GM21526 (cell line): ENCODE measurements around the gene TRIM67.
"Not testable (repeated sequence)": the region's sequence is repeated elsewhere in the genome, so short reads cannot be mapped to it uniquely, and the experiment has no call there.

Experiments used
- ATAC-seq: cut with Tn5 transposase; IDR thresholded peaks from one replicate; pipeline ENCODE4 v1.9.1; 2021; ENCODE audit warnings: moderate library complexity; ENCODE audit not compliant: unreplicated experiment, low FRiP score

Gene TRIM67

DNA sequence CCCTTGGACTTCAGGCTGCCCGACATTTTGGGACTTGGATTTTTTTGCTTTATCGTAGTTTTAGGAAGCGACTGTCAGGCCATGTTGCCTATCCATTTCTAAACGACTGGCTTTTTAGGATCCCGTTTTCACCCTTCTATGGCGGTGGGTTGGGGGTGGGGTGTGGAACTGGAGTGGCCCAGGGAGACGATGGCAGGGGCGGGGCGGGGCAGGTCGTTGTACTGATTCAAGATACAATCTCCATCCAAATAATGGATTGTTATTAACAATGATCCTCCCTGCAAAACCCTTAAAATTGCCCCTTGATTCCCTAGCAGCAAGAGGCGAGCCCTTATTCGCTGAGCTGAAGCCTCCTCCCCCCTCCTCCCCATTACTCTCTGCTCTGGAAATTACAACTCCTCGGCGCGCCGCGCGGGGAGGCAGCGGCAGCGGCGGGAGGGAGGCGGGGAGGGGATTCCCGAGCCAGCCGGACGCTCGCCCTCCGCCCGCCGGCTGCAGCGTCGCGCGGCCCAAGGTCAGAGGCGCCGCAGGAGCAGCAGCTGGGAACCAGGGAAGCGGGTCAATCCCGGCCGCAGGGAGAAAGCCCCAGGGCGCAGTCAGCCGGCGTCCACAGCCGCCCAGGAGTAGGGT, at the start of gene TRIM67:
TSS of gene TRIM67 (plus strand) at position 392 of the 630 bp plus-strand sequence. CDS start 912 bp downstream, outside the sequence.
- no peak for ATAC-seq

DNA sequence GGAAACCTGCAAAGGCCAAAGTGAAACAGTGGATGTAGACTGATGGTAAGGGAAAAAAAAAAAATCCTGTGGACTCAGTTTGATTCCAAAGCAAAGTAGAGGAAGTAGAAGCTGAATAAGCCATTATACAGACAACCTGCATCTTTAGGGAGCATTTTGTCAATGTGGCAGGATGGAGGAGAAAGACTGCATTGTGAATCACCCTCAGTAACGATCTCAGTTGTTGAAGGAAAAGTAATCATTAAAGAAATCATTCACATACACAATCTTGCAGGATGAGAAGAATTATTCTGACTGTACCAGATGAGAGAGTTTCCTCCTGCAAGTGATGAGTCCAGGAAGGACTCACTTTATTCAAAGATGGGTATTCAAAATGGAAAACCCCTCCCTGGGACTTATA, 45.1 kb upstream of the TRIM67 start:
- ATAC-seq: no peak

DNA sequence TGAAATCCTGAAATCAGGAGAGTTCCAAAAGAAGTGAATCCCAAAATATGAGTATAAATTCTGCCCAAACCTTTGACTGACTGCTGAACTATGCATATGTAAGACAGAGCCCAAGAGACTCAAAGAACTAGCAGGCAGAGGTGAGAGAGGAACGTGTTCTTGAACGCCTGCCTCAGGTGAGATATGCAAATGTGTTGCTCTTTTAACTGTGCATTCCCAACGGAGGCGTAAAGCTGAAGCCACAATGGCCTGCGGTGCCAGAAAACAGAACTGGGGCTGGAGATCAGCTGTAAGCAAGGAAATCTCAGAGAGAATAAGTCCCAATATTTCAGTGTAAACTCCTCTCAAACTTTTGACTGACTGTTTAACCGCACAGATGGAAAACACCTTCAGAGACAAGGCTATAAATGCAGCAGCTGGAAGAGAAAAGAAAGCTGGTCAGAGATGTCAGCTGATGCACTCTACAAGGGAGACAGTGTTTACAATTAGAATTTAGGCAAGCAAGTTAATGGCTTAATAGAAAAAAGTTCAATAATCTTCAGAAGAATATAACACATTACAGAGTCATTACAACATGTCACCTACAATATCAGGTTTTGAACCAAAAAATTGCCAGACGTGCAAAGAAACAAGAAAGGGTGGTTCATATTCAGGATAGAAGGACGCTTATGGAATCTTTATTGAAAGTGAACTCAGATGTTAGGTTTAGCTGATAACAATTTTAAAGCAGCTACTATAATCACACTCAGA, 43.0 kb upstream of the TRIM67 start:
- no peak for ATAC-seq

DNA sequence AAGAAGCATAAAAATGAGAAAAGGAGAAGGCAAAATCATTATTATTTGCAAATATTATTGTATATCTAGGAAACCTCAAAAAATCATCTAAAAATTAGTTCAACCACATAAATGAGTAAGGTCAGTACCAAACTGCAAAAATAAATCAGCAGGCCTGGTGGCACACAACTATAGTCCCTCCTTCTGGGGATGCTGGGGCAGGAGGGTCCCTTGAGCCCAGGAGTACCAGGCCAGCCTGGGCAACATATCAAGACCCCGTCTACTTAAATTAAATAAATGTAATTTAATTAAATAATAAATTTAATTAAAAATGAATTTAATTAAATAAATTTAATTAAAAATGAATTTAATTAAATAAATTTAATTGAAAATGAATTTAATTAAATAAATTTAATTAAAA, 40.3 kb upstream of the TRIM67 start:
- ATAC-seq: no peak

DNA sequence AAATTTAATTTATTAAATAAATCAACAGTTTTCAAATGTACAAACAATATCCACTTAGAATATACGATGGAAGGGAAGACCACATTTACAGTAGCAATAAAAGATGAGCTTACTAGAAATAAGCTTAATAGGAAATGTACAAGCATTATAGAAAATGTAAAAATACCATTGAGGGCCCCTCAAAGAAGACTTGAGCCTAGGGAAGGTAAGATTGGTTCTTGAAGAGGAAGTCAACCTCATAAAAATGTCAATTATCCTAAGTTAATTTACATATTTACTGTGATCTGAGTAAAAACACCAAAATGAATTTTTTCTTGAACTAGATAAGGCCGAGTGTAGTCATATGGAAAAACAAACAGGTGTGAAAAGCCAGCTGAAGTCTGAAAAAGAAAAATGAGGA, 39.7 kb upstream of the TRIM67 start:
- no peak for ATAC-seq

DNA sequence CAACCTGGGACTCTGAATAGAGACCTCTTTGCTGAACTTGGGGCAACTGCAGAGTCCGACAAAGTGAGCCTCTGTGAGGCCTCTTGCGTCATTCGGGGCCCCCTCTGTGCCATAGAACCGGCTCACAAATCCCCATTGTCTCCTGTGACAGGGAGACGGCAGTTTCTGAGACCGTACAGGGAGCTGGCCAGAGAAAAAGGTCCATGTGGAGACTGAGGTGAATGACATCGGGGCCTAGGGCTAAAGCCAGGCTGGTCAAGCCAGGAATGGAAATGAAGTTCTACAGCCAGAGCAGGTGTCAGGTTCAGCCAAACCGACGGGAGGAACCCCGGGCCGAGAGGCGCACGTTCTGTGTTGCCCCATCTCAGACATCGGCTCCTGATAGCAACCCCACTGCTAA, 37.1 kb upstream of the TRIM67 start:
- ATAC-seq: no peak

DNA sequence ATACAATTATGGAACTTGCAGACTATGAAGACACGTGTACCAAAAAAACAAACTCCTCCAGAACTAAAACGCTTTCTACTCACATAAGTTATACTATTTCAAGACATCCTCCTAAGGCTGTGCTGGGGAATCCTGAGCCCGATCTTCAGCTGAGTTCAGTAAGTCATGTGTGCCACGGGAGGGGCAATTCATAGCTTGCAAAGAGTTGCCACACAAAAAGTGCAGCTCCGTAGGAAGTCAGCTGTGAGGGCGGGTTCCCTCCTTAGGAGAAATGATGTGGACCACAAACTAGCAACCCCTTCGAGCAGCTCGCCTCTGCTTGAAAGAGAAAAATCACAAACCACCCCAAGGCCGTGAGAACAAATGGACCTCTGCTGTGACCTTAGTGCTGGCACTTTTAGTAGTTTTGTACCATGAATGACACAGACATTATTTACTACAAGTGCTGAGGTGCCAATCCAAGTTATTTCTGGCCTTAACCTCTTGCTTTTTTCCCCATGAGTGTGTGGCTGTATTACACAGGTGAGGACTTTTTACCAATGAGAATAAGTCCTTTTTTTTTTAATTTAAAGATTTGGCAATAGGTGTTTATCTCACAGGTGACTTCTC, 35.8 kb upstream of the TRIM67 start:
- no peak for ATAC-seq

DNA sequence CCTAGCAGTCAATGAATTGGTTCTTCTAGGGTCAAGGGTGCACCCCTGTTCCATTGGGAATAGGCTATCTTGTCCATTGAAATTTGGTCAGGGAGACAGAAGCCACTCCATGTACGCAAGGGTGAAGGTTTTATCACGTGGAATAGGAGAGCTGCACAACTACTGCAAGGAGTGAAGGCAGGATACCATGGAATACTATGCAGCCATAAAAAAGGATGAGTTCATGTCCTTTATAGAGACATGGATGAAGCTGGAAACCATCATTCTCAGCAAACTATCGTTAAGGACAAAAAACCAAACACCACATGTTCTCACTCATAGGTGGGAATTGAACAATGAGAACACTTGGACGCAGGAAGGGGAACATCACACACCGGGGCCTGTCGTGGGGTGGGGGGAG, 34.8 kb upstream of the TRIM67 start:
- ATAC-seq: not testable (repeated sequence)

DNA sequence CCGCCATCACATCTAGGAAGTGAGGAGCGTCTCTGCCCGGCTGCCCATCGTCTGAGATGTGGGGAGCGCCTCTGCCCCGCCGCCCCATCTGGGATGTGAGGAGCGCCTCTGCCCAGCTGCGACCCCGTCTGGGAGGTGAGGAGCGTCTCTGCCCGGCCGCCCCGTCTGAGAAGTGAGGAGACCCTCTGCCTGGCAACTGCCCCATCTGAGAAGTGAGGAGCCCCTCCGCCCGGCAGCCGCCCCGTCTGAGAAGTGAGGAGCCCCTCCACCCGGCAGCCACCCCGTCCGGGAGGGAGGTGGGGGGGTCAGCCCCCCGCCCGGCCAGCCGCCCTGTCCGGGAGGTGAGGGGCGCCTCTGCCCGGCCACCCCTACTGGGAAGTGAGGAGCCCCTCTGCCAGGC, 33.4 kb upstream of the TRIM67 start:
- not testable (repeated sequence) for ATAC-seq

DNA sequence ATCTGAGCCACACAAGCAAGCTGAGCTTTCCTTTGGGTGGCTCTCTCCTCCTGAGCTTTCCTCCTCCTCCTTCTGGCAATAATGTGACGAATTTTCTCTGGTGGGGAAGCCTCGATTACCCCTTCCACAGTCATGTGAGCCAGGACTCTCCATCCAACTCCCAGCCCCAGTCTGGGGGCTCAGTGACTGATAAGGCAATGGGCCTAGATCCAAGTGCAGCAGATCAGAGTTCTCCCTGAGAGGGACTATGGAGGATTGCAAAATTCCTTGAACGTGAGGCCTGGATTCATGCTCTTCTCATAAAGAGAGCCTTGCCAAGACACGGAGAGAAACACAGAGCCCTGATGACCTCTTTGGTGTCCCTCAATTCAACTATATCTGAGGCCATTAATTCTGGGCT, 31.3 kb upstream of the TRIM67 start:
- no peak for ATAC-seq

DNA sequence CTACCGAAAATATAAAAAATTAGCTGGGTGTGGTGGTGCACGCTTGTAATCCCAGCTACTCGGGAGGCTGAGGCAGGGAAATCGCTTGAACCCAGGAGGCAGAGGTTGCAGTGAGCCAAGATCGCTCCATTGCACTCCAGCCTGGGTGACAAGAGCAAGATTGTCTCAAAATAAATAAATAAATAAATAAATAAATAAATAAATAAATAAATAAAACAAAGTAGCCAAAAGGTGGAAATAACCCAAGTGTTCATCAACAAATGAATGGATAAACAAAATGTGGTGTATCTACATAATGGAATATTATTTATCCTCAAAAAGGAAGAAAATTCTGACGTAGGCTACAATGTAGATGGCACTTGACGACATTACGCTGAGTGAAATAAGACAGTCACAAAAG, 29.3 kb upstream of the TRIM67 start:
- not testable (repeated sequence) for ATAC-seq

DNA sequence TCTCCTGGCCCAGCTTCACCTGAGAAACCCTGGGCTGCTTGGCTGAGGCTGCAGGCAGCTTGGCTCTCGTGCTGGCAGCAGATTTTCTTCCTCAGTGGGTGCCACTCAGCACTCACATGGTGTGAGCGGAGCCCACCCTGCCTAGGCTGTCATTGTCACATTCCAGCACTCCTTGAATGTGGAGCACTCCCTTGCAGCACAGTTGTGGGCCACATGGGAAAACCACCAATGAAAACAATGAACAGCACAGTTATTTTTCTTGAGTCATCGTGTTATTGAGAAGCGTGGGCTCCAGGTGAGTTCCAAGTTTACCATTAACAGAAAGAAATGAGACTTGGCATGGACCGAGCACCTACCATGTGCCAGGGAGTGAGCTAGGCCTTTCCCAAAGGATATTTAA, 27.2 kb upstream of the TRIM67 start:
- ATAC-seq: no peak

DNA sequence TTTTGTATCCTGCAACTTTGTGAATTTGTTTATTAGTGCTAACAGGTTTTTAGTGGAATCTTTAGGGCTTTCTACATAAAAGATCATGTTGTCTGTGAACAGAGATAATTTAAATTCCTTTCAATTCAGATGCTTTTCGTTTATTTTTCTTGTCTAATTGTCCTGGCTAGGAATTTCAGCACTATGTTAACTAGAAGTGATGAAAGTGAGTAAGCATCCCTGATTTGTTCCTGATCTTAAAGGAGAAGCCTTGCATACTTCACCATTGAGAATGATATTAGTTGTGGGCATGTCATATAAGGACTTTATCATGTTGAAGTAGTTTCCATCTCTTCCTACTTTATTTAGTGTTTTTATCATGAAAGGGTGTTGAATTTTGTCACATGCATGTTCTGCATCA, 23.6 kb upstream of the TRIM67 start:
- ATAC-seq: no peak

DNA sequence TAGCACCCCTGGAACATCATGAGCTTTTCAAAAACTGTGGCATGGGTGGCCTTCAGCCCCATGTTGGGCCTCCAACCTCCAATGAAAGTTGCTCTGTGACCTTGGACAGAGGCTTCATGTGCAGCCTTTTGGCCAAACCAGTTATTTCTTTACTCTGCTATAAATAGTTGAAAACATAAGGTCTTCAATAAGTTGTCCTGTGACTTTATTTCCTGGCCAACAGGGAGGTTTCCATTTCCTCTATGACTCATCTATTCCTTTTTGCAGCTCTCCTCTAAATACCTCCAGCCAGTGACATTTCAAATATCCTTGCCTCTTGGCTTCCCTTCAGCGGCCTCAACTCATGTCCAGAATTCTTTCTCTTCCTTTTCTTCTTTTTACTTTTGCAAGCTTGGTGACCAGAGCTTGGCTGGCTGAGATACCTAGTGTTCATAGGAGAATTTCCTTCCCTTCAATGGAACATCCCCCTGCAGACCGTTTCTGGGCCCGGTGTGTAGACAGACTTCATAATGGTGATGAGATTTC, 22.7 kb upstream of the TRIM67 start:
- ATAC-seq: no peak

DNA sequence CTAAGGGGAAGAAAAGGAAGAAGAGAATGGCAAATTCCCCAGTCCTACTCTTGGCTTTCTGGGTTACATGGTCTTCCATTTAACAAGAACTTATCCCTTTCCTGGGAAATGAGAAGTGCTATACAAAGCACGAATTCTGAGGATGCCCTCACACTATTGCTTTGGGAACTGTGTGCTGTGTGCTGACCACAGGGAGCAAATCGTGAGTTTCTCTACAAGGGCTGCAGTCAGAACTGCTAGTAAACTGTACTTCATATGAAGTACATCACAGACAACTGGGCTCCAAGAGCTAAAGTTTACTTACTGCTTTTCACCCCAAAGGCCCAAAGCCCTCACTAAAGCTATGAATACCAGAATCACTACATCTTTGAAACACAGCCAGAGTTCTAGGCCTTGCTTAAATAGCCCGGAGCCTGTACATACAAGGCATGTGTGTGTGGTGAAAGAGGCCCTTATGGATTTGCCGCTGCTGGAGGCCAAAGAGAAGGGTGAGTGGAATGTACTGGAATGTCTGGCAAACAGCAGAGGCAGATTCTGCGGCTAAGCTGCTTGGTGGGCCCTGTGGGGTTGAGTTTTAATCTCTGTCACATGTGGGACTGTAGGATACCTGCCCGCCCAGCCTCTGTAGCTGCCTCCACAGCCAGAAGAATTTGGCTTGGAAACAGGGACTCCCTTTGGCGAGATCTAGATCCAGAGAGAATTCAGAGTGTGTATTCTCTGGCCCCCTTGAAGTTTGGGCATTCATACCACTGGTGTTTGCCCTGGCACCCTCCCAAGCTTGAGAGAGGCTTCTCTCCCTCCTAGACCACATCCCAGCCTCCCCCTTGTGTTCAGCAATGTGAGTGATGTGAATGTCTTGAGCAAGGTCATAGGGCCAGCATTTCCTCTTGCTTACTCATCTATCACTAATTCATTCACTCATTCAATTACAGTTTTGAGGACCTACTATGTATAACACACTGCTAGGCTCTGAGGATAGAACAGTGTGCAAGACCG, 21.9 kb upstream of the TRIM67 start:
- no peak for ATAC-seq

DNA sequence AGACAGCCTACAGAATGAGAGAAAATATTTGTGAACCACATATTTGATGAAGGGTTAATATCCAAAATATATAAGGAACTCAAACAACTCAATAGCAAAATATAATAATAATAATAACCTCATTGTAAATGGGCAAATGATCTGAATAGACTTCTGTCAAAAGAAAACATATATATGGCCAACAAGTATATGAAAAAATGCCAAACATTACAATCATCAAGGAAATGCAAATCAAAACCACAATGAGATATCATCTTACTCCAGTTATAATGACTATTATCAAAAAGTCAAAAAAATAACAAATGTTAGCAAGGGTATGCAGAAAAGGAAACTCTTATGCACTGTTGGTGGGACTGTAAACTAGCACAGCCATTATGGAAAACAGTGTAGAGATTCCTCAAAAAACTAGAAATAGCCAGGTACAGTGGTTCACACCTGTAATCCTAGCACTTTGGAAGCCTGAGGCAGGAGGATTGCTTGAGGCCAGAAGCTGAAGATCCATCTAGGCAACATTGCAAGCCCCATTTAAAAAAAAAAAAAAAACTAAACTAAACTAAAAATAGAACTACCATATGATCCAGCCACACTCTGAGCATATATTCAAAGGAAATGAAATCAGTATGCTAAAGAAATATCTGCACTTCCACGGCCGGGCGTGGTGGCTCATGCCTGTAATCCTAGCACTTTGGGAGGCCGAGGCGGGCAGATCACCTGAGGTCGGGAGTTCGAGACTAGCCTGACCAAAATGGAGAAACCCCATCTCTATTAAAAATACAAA, 17.3 kb upstream of the TRIM67 start:
- no peak for ATAC-seq

DNA sequence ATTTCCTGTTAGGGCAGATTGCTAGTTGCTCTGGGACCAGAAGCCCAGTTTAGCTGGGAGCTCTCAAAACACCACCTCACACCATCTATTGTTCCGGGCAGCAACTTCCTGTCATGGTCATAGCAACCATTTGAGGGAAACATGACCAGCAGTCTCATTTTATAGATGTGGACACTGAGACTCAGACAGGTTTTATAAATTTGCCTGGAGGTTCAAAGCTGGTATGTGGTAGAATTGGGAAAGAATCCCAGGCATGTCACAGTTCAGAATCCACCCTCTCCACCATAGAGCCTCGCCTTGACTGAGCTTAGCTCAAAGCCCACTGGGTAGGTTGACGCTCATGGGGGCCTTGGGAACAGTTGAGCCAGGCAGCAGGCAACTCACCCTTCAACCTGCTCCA, 14.0 kb upstream of the TRIM67 start:
- no peak for ATAC-seq

DNA sequence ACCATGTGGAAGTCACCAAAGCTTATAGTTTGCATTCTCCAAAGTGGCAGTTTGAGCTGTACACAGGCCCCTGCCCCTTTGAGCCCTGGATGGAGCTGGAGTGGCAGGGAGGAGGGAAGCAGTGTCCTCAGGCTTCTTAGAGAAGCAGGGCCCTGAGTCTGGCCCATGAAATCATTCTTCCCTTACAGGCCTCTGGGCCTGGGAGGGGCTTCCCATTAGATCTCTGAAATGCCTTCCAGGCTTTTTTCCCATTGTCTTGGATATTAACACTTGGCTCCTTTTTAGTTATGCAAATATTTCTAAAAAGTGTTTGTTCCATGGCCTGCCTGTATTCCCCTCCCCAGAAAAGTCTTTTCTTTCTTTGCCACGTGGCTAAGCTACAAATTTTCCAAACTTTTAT, 10.0 kb upstream of the TRIM67 start:
- no peak for ATAC-seq

DNA sequence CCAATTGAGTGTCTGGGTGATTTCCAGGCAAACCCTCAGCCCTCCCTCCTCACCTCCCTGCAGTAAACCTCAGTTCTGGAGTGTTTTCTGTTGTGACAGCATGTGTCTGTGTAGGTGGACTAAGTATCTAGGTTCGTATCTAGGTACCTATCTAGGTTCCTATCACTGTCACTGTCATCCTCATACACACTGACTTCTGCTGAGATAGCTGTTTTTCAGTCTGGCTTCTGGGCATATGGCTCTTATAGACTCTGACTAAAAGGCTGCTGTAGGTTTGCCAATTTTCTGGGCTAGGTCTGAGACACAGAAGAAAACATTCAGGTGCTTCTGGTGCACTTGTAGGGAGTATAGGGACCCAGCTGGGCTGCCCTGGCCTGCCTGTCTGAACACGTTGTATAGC, 8.1 kb upstream of the TRIM67 start:
- ATAC-seq: no peak

DNA sequence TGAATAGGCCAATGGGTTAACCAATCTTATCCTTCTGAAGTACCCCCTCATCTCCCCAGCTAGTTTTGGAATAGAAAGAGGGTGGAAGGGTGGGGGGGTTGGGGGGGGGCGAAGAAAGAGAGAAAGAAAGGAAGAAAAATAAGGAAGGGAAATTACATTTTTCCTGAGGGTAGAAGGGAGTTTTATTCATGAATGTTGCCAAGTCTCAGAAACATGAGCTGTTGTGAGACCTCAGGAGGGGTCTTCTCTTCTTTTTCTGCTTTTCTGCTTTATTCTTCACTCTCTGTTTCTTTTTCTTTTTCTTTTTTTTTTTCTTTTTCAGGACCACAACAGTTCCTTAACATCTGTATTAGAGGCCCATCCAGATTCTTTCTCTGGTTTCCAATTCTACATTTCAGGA, 6.0 kb upstream of the TRIM67 start:
- ATAC-seq: no peak
